HepG2 (cell line): ENCODE data around the gene IRS2.

ENCODE experiments used
- CHCHD3 ChIP-seq: sonication (generic); formaldehyde crosslinking; IDR thresholded peaks from 2 replicates; pipeline ENCODE4 v1.8.0; 2022; ENCODE audit warnings: mild to moderate bottlenecking, missing genetic modification reagents, moderate library complexity
- EHMT2 ChIP-seq: fragments of 200-600 bp; sonication (generic); IDR thresholded peaks from 2 replicates; pipeline ENCODE4 v1.7.0; 2017; ENCODE audit warnings: antibody characterized with exemption, low read depth, low read length, borderline replicate concordance
- EP300 ChIP-seq, 3 experiments: sonication (generic) in 1 of 3; formaldehyde crosslinking in 1 of 3; IDR thresholded peaks; 2 replicates each; pipeline versions ENCODE4 v1.5.1 to v1.6.1; 2011 to 2020; ENCODE audit warnings: low read depth in 2 of 3, low read length in 2 of 3, borderline replicate concordance in 1 of 3, improper control_type of control experiment in 1 of 3, mild to moderate bottlenecking in 1 of 3, missing genetic modification reagents in 1 of 3, moderate library complexity in 1 of 3
- EZH2 ChIP-seq: conservative IDR thresholded peaks from 2 replicates; pipeline ENCODE4 v1.6.1; 2012; ENCODE audit warnings: mild to moderate bottlenecking, low read depth, low read length, moderate library complexity
- NPAS2 ChIP-seq: sonication (generic); formaldehyde crosslinking; IDR thresholded peaks from 2 replicates; pipeline ENCODE4 v1.8.0; 2022; ENCODE audit warnings: mild to moderate bottlenecking, missing genetic modification reagents, borderline replicate concordance
- POLR2A ChIP-seq, 2 experiments: IDR thresholded peaks; 2 replicates each; pipeline ENCODE4 v1.6.1; 2011; ENCODE audit warnings: low read depth in 2 of 2, low read length in 2 of 2, mild to moderate bottlenecking in 1 of 2, moderate library complexity in 1 of 2; ENCODE audit not compliant: insufficient read depth in 1 of 2
- RFX5 ChIP-seq: IDR thresholded peaks from 2 replicates; pipeline ENCODE4 v1.6.1; 2011; ENCODE audit warnings: low read depth, low read length, improper control_type of control experiment
- ZNF263 ChIP-seq: sonication (generic); formaldehyde crosslinking; IDR thresholded peaks from 2 replicates; pipeline ENCODE4 v1.4.0; 2020; ENCODE audit warnings: missing genetic modification reagents
- ZSCAN20 ChIP-seq: sonication (generic); formaldehyde crosslinking; IDR thresholded peaks from 2 replicates; pipeline ENCODE4 v1.4.0; 2020; ENCODE audit warnings: missing genetic modification reagents, mild to moderate bottlenecking, borderline replicate concordance
- ZZZ3 ChIP-seq: sonication (generic); formaldehyde crosslinking; IDR thresholded peaks from 2 replicates; pipeline ENCODE4 v1.4.0; 2020; ENCODE audit warnings: missing genetic modification reagents, mild to moderate bottlenecking, borderline replicate concordance
- TF ChIP-seq, protein P1 (sequence below): sonication (generic); formaldehyde crosslinking; conservative IDR thresholded peaks from 2 replicates; pipeline ENCODE4 v1.4.0; 2020; ENCODE audit warnings: missing genetic modification reagents

DNA sequence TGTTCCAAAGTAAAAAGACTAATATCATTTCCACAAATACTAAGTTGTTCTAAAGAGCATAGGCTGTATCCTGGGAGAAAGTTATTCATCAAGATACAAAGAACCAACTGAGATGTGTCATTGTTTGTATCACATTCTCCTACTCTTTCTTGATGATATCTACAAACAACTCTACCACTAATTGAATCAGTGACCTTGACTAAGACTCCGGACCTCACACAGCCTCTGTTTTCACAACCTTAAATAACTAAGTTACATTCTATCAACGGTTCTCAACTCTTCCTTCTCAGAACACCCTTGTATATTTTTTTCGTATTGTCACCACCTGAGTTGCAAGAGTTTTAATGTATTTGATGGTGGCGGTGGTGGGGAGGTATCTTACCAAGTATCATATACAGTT lies 12.6 kb downstream of the IRS2 start:
- TF ChIP-seq ZSCAN20 (CRISPR knock-in tag) (no peak), RFX5 (no peak), POLR2A (IDR thresholded peaks at IDR 0.05; ENCODE audit: insufficient read depth in 1 of 2, low read depth in 2 of 2, low read length in 2 of 2) (no peak), EHMT2 (no peak), EZH2 (no peak), ZZZ3 (no peak), CHCHD3 (no peak), EP300 (IDR thresholded peaks at IDR 0.05; ENCODE audit: low read depth in 2 of 2, low read length in 2 of 2) (no peak), EP300 (CRISPR knock-in tag; IDR thresholded peaks at IDR 0.05; ENCODE audit: borderline replicate concordance) (no peak), NPAS2 (CRISPR knock-in tag) (no peak), ZNF263 (CRISPR knock-in tag) (no peak)
- TF ChIP-seq, protein P1, sequence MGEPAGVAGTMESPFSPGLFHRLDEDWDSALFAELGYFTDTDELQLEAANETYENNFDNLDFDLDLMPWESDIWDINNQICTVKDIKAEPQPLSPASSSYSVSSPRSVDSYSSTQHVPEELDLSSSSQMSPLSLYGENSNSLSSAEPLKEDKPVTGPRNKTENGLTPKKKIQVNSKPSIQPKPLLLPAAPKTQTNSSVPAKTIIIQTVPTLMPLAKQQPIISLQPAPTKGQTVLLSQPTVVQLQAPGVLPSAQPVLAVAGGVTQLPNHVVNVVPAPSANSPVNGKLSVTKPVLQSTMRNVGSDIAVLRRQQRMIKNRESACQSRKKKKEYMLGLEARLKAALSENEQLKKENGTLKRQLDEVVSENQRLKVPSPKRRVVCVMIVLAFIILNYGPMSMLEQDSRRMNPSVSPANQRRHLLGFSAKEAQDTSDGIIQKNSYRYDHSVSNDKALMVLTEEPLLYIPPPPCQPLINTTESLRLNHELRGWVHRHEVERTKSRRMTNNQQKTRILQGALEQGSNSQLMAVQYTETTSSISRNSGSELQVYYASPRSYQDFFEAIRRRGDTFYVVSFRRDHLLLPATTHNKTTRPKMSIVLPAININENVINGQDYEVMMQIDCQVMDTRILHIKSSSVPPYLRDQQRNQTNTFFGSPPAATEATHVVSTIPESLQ, result no peak
